ENCODE results near the gene ZNRF3.

ZNRF3 gene

GRCh38 chr22:28918550-28919271 is 35.3 kb downstream of the ZNRF3 start:
- no peak for TF ChIP-seq REST (IDR thresholded peaks at IDR 0.05; ENCODE audit: insufficient read depth in 1 of 2, low read depth in 2 of 2, low read length in 2 of 2)
- TF ChIP-seq POLR2AphosphoS5 (IDR thresholded peaks at IDR 0.05; ENCODE audit: low read depth, low read length), result no peak
- TF ChIP-seq SIN3A (IDR thresholded peaks at IDR 0.05; ENCODE audit: borderline replicate concordance, insufficient read depth, low read length), result no peak
- no peak for TF ChIP-seq TAF1 (IDR thresholded peaks at IDR 0.05; ENCODE audit: borderline replicate concordance, insufficient read depth, low read length)
- TF ChIP-seq FOXP2 (optimal IDR thresholded peaks at IDR 0.05; ENCODE audit: borderline replicate concordance, extremely low read depth, extremely low read length, insufficient read depth), result no peak

DNA sequence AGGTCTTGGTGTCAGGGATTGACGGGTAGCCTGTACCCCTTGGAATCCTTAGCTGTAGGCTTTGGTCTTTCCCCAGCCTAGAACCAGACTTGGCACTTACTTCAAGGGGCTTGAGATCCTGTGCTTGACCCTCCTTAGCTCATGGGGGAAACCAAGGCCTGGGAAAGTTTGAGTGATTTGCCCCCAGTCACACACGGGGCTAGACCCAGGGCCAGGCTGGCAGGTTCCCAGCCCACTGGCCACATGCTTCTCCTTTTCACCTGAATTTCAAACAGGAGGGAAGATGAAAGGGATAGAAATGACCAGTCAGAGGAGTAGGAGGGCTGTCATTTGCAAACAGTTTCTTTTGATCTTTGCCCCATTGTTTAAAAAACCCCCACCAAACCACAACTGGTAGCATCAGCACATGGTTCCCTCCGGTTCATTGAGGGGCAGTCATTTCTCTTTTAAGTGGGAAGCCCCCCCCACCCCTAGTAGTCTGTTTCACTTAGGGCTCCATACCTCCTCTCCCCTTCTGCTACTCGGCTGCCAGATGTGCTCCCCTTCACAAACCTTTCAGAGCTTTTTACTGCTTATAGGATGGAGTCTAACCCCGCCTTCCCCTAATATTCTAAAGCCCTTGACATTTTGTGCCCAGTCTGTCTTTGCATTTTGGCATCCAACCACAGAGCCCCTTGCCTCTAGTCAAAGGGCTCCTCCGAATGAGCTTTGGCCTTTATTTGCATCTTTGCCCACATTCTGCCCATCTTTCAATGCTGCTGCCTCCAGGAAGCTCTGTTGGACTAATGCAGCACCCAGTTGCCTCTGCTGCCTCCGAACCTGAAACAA is 37.6 kb downstream of the ZNRF3 start:
- TF ChIP-seq SIN3A (IDR thresholded peaks at IDR 0.05; ENCODE audit: borderline replicate concordance, insufficient read depth, low read length) (no peak), FOXP2 (optimal IDR thresholded peaks at IDR 0.05; ENCODE audit: borderline replicate concordance, extremely low read depth, extremely low read length, insufficient read depth) (no peak), POLR2AphosphoS5 (IDR thresholded peaks at IDR 0.05; ENCODE audit: low read depth, low read length) (no peak), TAF1 (IDR thresholded peaks at IDR 0.05; ENCODE audit: borderline replicate concordance, insufficient read depth, low read length) (no peak), REST (IDR thresholded peaks at IDR 0.05; ENCODE audit: insufficient read depth in 1 of 2, low read depth in 2 of 2, low read length in 2 of 2) (no peak)

DNA sequence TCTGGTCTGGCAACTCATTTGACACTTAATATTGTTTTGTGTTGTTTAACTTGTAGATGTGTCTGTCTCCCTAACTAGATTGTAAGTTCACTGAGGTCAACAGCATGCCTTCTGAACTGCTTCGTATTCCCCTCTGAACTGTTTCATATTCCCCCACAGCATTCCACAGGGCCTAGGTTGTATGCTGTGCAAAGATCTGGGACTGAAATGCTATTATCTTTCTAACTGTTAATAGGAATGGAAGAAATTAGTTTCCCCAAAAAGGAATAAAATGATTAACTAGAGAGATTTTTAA is 38.2 kb downstream of the ZNRF3 start:
- TF ChIP-seq POLR2AphosphoS5 (IDR thresholded peaks at IDR 0.05; ENCODE audit: low read depth, low read length) (no peak), REST (IDR thresholded peaks at IDR 0.05; ENCODE audit: insufficient read depth in 1 of 2, low read depth in 2 of 2, low read length in 2 of 2) (no peak), TAF1 (IDR thresholded peaks at IDR 0.05; ENCODE audit: borderline replicate concordance, insufficient read depth, low read length) (no peak), SIN3A (IDR thresholded peaks at IDR 0.05; ENCODE audit: borderline replicate concordance, insufficient read depth, low read length) (no peak), FOXP2 (optimal IDR thresholded peaks at IDR 0.05; ENCODE audit: borderline replicate concordance, extremely low read depth, extremely low read length, insufficient read depth) (no peak)

DNA sequence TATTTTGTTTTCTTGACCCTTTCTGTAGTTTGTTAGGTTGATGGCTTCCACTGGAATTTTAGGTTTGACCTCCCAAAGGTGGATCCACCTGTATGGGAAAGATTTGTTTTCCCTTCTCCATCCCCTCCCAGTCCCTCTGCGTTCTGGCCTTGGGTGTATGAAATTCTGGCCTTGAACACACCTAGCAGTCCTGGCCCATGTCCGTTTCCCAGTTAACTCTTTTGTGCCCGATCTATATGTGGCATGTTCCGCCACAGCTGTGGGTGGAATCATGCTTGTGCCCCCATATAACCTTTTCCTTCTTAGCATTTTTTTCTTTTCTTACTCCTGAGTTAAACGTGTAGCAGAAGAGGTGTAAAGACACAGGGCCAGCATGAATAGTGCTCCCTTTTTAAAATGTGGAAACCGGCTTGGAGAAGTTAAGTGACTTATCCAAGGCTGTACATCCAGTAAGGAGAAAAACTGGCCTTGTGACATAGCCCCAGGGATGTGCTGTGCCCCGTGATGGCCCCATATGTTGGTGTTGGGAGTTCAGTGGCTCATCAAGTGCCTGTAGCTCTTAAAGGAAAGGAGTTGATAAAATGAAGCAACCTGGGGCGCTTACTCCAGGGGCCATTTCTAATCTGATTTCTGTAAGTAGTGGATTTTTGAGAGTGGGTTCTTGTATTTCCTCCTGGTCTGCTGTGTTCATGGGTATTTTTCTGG is 39.3 kb downstream of the ZNRF3 start:
- no peak for TF ChIP-seq FOXP2 (optimal IDR thresholded peaks at IDR 0.05; ENCODE audit: borderline replicate concordance, extremely low read depth, extremely low read length, insufficient read depth)
- no peak for TF ChIP-seq TAF1 (IDR thresholded peaks at IDR 0.05; ENCODE audit: borderline replicate concordance, insufficient read depth, low read length)
- no peak for TF ChIP-seq SIN3A (IDR thresholded peaks at IDR 0.05; ENCODE audit: borderline replicate concordance, insufficient read depth, low read length)
- no peak for TF ChIP-seq REST (IDR thresholded peaks at IDR 0.05; ENCODE audit: insufficient read depth in 1 of 2, low read depth in 2 of 2, low read length in 2 of 2)
- no peak for TF ChIP-seq POLR2AphosphoS5 (IDR thresholded peaks at IDR 0.05; ENCODE audit: low read depth, low read length)

Measured in PFSK-1 (cell line).